ENCODE measurements around the gene DOCK9.

Gene DOCK9

DNA sequence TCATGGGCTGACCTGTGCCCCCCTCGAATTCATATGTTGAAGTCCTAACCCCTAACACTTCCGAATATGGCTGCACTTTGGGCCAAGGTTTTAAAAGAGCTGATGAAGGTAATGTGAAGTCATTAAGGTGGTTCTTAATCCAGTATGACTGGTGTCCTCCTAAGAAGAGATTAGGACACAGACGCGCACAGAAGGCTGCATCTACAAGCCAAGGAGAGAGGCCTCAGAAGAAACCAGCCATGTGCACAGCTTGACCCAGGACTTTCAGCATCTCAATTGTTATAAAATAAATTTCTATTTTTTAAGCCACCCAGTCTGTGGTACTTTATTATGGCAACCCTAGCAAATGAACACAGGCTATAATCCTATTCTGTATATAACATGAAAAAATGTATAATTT, 99.9 kb downstream of the DOCK9 start:
- no peak overlapping the region for H3K4me3 ChIP-seq (ENCODE audit: low read length)
- no peak for TF ChIP-seq ZNF274 (IDR thresholded peaks at IDR 0.05; ENCODE audit: low read depth, low read length)

DNA sequence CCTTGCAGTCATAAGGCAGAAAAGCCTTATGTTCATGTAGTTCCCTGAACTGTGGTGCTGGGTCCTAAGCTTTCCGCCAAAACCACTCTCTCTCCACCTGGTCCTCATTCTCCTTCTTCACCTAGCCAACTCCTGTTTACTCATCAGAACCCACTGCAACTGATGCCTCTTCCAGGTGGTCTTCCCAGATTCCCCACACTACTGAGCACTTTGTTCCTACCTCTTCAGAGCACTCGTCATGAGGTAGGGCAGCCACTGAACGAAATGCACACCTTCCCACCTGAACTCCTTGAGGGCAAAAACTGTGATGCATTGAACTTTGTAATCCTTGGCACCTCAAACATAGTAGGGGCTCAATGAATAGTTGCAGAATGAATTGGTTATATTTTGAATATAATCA, 100.4 kb downstream of the DOCK9 start:
- no peak overlapping the region for H3K4me3 ChIP-seq (ENCODE audit: low read length)
- TF ChIP-seq ZNF274 (IDR thresholded peaks at IDR 0.05; ENCODE audit: low read depth, low read length), result no peak

DNA sequence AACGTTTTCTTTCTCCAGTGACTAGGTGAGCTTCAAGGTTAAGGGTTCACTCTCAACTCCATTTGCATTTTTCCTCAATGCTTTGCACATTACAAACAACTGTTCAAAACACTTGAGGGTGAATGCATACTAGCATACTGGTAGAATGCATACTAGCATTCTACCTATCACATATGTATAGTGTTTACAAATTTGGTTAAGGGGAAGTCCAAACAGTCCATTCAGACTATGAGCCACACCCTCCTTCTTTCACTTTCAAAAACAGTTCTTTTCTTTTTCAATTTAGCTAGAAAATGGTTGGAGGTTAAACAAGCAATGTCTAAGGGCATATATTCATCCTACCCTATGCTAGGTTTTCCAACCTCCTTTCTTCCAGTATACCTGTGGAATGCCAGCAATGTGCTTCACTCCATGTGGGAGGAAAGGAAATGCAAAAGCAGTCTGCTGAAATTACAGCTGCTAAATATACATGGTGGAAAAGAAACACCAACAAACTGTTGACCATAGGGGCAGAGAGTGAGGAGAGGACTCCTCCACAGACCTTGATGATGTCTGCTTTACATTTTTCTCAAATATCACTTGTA, 102.6 kb downstream of the DOCK9 start:
- no peak overlapping the region for H3K4me3 ChIP-seq (ENCODE audit: low read length)
- TF ChIP-seq ZNF274 (IDR thresholded peaks at IDR 0.05; ENCODE audit: low read depth, low read length), result no peak

DNA sequence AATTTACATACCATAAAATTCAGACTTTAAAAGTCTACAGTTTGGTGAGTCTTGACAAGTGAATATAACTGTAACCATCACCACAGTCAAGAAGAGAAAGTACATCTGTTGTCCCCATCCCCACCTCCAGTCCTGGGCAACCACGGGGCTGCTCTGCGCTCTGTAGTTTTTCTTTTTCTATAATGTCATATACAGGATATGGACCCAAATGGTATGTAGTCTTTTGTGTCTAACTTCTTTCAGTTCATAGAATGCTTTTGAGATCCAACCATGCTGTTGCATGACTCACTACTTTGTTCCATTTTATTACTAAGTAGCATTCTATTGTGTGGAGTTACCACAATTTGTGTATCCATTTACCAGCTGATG, 103.9 kb downstream of the DOCK9 start:
- no peak for TF ChIP-seq ZNF274 (IDR thresholded peaks at IDR 0.05; ENCODE audit: low read depth, low read length)
- H3K4me3 ChIP-seq (ENCODE audit: low read length), result no peak overlapping the region

DNA sequence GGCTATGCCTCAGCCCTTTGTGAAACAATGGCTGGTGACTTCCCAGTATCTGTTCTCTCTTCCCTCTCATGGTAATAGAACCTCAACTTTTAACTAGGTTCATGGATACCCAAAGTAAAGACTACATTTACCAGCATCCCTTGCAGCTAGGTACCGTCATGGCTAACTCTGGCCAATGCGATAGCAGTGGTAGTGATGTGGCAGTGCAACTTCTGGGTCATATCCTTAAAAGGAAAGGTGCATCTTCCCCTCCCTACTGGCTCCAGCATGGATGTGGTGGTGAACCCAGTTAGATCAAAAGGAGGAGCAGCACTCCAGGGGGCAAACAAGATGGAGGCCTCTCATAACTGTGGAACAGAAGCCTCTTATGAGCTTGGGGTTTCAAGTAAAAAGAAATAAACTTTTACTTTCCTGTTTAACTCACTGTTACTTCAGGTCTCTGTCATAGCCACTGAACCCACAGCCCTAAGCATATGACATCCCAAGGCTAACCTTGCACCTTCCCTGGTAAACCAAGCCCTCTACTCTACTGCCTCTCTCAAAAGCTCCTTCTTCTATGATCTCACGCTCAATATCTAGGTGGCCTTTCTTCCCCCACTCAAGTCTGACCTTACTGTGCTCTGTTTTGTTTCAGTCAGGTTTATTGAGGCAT, 104.4 kb downstream of the DOCK9 start:
- H3K4me3 ChIP-seq (ENCODE audit: low read length), result no peak overlapping the region
- no peak for TF ChIP-seq ZNF274 (IDR thresholded peaks at IDR 0.05; ENCODE audit: low read depth, low read length)

DNA sequence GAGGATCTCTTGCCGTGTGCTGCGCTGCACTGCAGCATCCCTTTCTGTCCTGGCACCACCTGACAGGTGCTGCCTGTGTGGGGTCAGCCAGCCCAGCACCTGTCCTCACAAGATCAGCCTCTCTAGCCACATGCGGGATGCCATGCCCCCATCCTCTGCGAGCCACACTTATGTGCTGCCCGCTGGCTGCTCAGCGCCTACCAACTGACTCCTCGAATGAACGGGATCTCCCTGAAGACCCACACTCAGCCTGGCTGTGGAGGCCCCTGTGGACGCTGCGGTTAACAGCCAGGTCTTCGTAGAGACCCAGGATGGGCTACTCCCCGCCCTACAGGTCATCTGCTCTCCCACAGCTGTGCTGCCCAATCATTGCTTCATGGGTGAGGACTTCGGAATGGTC, 106.1 kb downstream of the DOCK9 start:
- no peak overlapping the region for H3K4me3 ChIP-seq (ENCODE audit: low read length)
- no peak for TF ChIP-seq ZNF274 (IDR thresholded peaks at IDR 0.05; ENCODE audit: low read depth, low read length)

DNA sequence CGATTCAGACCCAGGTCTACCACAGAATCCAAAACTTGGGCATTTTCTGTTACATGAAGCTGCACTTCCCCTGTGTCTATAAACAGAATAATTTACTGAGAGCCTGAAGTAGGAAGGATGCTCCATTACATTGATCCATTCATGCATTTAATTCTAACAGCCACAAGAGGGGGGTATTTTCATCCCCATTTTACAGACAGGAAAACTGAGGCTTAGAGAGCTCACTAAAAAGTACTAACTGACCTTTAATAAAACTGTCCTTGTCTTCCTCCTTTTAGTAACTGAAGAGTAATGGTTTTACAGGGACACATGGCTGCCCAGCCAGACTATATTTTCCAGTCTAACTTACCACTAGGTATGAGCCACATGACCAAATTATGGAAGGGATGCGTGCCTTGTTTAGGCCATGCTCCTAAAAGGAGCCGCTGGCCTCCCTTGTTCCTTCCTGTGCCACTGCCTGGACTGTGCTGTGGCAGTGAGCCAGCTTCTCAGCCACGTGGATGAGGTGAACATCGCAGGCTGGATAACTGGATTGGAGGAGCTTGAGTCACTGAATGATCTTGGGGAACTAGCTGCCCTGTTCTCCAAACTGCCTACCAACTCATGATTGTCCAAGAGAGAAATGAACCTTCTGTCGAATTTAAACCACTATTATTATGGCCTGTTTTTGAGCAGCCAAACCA, 108.3 kb downstream of the DOCK9 start:
- no peak for TF ChIP-seq ZNF274 (IDR thresholded peaks at IDR 0.05; ENCODE audit: low read depth, low read length)
- H3K4me3 ChIP-seq (ENCODE audit: low read length), result no peak overlapping the region

DNA sequence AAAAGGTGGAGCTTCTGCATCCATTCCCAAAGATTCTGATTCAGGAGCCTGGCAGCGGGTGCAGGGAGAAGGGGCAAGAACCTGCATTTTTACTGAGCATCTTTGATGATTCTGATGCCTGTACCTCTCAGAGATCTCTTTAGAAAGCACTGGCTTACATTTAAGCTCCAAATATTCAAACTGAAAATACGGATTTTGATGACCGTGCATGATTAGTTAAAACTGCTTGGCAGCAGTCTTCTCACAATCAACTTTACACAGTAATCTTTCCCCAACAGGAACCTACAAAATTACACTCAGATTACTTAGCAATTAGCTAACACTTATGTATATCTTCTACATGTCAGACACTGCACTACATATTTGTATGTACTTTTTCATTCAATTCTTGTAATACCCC, 108.9 kb downstream of the DOCK9 start:
- H3K4me3 ChIP-seq (ENCODE audit: low read length), result no peak overlapping the region
- TF ChIP-seq ZNF274 (IDR thresholded peaks at IDR 0.05; ENCODE audit: low read depth, low read length), result no peak

DNA sequence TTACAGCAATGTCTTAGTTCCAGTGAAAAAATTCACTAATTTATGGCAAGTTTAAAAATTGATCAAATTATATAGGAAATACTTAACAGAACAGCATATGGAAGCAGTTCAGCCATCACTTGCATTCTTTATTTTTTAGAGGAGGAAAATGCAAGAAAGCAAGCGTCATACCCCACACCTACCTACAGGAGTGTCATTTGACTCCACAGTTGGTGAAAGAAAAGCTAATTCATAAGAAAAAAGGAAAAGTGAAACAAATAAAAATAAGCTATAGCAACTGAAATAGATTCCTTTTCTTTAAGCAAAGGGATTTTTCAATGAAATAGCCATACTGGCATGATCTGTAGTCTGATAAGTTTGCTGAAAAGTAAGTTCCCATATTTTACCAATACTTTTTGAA, 111.0 kb downstream of the DOCK9 start:
- H3K4me3 ChIP-seq (ENCODE audit: low read length), result no peak overlapping the region
- no peak for TF ChIP-seq ZNF274 (IDR thresholded peaks at IDR 0.05; ENCODE audit: low read depth, low read length)

DNA sequence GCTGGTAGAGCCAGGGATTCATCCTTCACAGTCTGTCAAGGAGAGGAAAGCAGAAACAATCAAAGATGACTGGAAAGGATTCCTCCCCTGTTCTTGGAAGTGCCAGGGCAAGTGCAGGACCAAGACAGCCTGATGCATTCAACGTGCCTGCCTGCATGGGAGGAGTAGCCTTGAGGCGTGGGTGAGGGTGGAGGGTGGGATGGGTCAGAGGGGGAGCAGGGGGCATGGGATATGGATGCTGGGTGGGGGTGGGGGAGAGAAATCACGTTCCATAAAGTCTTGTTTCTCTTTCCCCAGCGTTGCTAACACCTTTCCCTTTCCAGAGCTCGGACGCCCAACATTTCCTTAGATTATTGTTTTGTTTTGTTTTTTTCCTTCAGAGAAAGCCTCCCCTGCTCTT, 117.4 kb downstream of the DOCK9 start:
- TF ChIP-seq ZNF274 (IDR thresholded peaks at IDR 0.05; ENCODE audit: low read depth, low read length), result no peak
- H3K4me3 ChIP-seq (ENCODE audit: low read length), result no peak overlapping the region

DNA sequence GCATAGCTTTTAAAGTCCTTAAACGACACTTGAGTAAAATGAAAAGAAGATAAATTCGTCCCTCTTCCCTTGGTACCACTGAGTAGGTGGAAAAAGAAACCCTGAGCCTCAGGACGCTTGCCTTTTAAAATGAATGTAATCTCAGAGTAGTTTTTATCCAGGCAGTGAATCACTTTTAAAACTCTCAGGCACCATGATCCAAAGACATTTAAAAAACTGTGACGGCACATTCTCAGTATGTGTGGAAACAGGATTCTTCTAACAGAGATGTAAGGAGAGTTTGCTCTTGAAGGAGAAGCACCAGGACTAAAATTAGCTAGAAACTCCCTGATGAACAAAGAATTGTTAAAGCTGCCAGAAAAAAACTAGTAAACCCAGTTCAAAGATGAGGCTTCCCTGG, 119.7 kb downstream of the DOCK9 start:
- H3K4me3 ChIP-seq (ENCODE audit: low read length), result no peak overlapping the region
- no peak for TF ChIP-seq ZNF274 (IDR thresholded peaks at IDR 0.05; ENCODE audit: low read depth, low read length)

DNA sequence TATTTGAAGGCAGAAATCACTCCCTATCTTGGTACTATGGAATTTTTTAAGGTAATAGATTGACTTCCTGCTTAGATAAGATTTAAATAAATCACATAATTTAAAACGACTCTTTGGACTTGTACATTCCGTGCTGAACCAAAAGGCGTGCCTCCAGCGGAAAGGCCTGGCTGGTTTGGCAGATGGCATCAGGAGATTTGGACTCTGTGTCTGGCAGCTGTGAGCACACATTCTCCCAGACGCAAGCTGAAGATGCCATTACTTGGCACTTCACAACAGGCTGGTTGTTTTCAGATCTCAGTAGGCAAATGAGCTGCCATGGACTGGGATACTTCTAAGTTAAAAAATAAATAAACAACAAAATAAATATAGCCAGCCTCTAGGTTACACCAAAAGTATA, 120.9 kb downstream of the DOCK9 start:
- no peak for TF ChIP-seq ZNF274 (IDR thresholded peaks at IDR 0.05; ENCODE audit: low read depth, low read length)
- H3K4me3 ChIP-seq (ENCODE audit: low read length), result no peak overlapping the region

DNA sequence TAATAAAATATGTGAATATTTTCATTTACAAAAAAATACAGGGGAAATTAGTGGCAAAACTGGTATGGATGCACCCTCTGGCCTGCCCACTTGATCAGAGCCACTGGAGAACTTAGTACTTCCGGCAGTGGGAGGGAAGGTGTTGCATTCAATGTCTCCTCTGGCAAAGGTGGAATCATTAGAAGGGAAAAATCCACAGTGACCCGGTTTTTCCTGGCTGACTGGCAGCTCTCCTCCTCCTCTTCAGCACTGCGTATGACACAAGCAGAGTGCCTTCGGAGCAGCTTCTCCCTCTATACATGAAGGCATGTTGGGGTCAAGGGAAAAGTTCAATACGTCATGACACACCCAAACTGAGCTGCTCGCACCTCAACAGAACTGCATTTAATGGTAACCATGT, 123.4 kb downstream of the DOCK9 start:
- H3K4me3 ChIP-seq (ENCODE audit: low read length), result no peak overlapping the region
- TF ChIP-seq ZNF274 (IDR thresholded peaks at IDR 0.05; ENCODE audit: low read depth, low read length), result no peak

DNA sequence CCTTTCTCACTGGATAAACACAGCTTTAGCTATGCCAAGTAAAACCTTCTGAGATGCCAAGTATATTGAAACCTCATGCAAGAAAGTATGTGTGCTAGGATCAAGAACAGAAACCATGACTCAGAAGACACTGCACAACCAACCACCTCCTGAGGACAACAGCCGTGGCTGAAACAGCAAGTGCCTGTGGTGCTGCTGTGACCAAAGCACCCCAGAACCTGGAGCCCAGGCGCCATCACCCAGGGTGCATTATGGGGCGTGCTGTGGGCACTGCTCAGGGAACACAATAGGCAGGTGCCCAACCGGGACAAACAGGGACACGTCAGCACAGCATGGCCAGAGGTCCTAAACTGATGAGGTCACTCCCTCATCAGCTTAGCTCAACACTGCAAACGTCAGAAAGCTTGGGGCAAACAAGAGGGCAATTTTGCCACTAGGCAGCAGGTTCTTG, 124.1 kb downstream of the DOCK9 start:
- H3K4me3 ChIP-seq (ENCODE audit: low read length), result peak overlapping the region; percentile 13; the same call in 1 of the 2 replicates
- TF ChIP-seq ZNF274 (IDR thresholded peaks at IDR 0.05; ENCODE audit: low read depth, low read length), result no peak

DNA sequence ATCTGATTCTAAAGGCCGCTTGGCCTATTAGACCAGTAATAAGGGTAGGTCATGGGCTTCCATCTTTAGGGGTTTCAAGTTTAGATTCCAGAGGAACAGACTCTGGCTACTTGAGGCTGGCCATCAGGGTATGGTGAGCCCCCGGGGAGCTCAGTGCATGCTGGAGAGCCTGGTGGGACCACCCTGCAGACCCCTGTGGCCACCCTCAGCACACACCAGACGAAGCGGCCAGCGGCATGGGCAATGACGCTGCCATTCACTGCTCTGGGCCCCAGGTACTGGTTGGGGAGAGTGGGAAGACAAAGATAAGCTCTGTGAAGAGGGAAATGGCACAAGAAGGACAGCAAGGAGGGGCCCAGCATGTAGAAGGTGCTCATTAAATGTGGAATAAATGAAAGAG, 126.6 kb downstream of the DOCK9 start:
- no peak overlapping the region for H3K4me3 ChIP-seq (ENCODE audit: low read length)
- TF ChIP-seq ZNF274 (IDR thresholded peaks at IDR 0.05; ENCODE audit: low read depth, low read length), result no peak

All from GM08714 (cell line).